Loucy (cell line): ENCODE results near the gene KY.

Experiments
- CTCF ChIP-seq: fragments of 200-600 bp; sonication (generic); conservative IDR thresholded peaks from 2 replicates; pipeline ENCODE4 v1.5.1; 2014; ENCODE audit warnings: mild to moderate bottlenecking, antibody characterized with exemption, low read length
- EZH2phosphoT487 ChIP-seq: fragments of 200-600 bp; IDR thresholded peaks from 2 replicates; pipeline ENCODE4 v1.6.1; 2018; ENCODE audit warnings: antibody characterized with exemption, mild to moderate bottlenecking, moderate library complexity, borderline replicate concordance

- TF ChIP-seq CTCF (no peak), EZH2phosphoT487 (no peak)
These were observed 29.0 kb downstream of the KY start for GRCh38 chr3:134621854-134622253.
